D721Med (cell line): Measurements from ENCODE around the gene KCNJ6.
A peak's percentile ranks its signal among the peaks of the same experiment; 100 is the strongest.

Experiments
- DNase-seq: peaks from one replicate; pipeline ENCODE4 v3.0.0; 2011; ENCODE audit warnings: low spot score; ENCODE audit not compliant: insufficient read length
- FAIRE-seq: peaks from 2 replicates; lab custom pipeline; 2011; peaks lifted over from hg19 to GRCh38; lab: Jason Lieb, UNC
- TF ChIP-seq, protein P1 (sequence below): IDR thresholded peaks from 2 replicates; pipeline ENCODE4 v1.5.1; 2012; ENCODE audit warnings: mild to moderate bottlenecking, control low read depth; ENCODE audit not compliant: insufficient read depth; ENCODE audit errors: missing control alignments

KCNJ6 gene, protein sequence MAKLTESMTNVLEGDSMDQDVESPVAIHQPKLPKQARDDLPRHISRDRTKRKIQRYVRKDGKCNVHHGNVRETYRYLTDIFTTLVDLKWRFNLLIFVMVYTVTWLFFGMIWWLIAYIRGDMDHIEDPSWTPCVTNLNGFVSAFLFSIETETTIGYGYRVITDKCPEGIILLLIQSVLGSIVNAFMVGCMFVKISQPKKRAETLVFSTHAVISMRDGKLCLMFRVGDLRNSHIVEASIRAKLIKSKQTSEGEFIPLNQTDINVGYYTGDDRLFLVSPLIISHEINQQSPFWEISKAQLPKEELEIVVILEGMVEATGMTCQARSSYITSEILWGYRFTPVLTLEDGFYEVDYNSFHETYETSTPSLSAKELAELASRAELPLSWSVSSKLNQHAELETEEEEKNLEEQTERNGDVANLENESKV

DNA sequence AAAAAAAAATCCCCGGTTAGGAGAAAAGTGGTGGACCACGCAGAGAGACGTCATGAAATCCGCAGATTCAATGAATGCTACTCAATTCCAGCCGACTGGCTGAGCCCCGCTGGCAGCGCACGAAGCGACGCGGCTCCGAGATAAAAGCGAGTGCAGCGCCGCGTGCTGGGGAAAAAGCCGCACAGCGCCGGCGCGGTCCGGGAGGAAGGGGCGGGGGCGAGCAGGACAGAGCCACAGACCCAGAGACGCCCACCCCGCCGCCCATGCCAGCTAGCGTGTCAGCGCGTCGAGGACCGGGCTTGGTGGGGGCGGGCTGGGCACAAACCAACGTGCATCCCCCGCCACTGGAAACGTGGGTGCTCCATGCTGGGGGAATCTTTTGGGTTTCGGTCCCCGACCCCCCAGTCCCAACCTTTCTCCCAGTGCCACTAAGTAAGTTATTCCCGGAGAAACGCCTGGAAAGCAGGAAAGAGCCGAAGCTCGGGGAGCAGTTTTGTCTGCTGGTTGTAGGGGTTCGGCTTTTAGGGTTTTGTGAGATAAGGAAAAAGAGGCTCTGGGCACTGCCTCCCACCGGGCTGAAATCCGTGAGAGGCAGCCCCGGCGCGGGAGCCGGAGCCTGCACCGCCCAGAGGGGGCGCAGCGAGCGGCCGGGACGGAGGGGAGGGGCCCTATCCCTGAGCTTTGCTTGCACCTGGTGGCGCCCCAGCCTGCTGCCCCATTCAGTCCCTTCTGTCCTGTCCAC, at the start of gene KCNJ6:
KCNJ6 (minus strand) TSS at position 148 of the 742 bp plus-strand sequence. CDS start 75,775 bp downstream, outside the sequence.
- TF ChIP-seq, protein P1, sequence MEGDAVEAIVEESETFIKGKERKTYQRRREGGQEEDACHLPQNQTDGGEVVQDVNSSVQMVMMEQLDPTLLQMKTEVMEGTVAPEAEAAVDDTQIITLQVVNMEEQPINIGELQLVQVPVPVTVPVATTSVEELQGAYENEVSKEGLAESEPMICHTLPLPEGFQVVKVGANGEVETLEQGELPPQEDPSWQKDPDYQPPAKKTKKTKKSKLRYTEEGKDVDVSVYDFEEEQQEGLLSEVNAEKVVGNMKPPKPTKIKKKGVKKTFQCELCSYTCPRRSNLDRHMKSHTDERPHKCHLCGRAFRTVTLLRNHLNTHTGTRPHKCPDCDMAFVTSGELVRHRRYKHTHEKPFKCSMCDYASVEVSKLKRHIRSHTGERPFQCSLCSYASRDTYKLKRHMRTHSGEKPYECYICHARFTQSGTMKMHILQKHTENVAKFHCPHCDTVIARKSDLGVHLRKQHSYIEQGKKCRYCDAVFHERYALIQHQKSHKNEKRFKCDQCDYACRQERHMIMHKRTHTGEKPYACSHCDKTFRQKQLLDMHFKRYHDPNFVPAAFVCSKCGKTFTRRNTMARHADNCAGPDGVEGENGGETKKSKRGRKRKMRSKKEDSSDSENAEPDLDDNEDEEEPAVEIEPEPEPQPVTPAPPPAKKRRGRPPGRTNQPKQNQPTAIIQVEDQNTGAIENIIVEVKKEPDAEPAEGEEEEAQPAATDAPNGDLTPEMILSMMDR, result peak; percentile 58
- DNase-seq, result peak; percentile 49
- FAIRE-seq, result no peak

DNA sequence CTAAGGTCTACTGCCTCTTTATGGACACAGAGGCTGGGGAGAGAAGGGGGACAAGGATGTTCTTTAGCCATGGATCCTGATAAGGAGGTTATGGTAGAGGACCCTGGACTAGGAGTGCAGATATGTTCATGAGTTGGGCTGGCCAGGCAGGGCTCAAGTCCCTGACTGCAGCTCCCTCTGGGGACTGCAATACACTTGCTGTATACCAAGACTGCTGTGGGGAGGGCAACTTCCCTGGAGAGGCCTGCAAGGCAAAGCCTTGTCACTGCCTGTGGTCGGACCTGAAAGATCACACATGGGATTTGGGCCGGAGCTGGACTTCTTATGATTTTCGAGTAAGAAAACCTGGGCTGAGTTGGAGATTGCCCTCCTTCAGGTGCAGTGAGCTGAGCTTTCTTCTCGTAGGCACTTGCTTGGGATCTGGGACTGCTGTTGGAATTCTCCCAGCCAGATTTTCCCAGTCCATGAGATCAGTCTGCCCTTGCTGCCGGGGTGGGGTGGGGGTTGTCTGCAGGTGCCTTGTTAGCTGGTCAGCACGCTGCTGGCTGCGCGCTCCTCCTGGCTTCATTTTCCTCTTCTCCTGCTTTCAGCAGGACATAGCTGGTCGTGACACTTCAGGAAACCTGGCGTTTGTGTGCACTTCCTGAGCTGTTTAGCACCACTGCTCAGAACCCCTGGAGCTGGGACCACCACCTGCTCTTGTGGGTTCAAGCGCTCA, 49.0 kb upstream of the KCNJ6 start:
- no peak for FAIRE-seq
- no peak for DNase-seq
- TF ChIP-seq, protein P1, result no peak

DNA sequence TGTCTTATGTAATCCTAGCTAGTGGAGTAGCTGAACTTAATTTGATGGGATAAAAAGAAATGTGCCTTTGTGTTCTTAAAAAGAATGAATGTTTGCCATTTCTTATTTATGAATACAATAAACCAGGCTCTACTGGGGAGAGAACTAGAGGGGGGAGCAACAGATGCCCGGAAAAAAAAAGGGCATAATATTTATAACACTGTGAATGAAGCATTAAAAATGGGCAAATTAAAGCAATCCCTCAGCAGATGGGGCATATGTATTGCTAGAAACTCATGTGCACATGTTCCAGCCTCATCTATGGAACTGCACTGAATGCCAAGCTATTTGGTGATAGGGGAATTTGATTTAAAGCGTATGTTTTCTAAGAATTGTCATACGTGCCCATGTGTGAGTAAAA, 42.3 kb upstream of the KCNJ6 start:
- FAIRE-seq (no peak), DNase-seq (no peak)
- TF ChIP-seq, protein P1, result no peak

DNA sequence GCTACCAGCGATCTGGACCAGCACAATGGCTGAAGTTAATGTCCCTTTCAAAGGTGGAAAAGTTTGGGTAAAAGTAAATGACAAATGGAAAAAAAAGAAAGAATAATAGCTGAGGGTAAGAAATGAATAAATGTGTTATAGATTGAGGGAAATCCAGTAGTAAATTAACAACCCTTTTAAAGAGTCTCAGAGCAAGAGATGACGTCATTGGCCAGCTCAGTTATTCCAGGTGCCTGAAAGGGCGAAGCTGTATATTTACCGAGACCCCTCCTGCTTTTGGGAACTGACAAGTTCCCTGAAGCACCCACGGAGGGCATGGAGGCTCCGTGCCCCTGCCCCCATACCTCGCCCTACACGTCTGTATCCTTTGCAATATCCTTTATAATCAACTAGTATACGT, 40.5 kb upstream of the KCNJ6 start:
- TF ChIP-seq, protein P1, result no peak
- DNase-seq (no peak), FAIRE-seq (no peak)

DNA sequence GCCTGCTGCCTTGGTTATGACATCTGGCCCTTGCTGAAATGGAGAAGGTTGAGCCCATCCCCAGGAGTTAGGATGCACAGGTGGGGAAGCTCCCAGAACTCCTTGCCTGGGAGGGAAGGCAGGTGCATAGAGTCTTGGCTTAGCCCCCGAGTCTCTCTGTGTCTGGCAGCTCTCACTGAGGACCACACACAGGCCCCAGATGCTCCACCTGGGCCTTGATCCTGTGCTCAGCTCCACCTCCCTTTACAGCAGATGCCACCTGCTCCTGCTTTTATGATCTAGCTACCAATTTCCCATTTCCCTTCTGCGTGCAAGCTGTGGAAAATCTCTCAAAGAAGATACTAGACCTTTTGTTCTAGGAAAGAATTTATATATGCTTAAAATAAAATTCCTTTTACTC, 28.8 kb upstream of the KCNJ6 start:
- no peak for DNase-seq
- FAIRE-seq, result no peak
- TF ChIP-seq, protein P1, result no peak

DNA sequence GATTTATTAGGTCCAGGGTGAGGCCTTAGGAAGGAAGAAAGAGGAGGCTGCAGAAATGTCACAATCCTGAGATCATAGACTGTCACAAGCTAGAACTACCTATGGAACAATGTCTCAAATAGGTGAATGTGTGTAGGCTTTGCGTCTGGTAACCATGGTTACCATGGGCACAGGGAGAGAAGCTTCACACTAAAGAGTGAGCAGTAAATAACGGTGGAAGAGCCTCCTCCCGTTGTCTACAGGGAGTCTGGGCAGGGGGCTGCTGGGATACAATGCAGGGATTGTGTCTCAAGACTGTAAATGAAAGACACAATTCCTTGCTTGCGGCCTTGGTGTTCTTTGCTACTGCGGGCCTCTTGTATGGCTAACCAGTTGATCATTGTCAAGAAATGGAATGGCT, 28.2 kb upstream of the KCNJ6 start:
- TF ChIP-seq, protein P1, result no peak
- FAIRE-seq (no peak), DNase-seq (no peak)
